ENCODE data around the gene GLT1D1. TPM values are rescaled to one million over a fixed set of nuclear protein-coding genes. Genes with fewer than 3 reads are reported as not detected.

GLT1D1 gene
- total RNA-seq, 1 experiment from 2014 or later = not detected

DNA sequence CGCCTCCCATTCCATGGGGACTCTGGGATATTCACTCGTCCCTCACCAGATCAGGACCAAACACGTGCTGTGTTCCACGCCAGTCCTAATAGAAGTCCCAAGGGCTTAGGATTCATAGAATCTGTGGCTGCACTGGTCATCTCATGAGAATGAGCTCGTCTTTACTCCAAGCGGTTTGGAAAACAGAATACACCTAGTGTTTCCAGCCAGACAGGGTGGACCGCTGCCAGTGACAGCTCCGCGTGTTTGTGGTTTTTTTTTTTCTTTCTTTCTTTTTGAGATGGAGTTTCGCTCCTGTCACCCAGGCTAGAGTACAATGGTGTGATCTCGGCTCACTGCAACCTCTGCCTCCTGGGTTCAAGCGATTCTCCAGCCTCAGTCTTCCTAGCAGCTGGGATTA lies 75.1 kb downstream of the GLT1D1 start:
- Histone ChIP-seq H3K36me3 (ENCODE audit: control insufficient read depth in 1 of 2, insufficient read depth in 2 of 2, low read length in 2 of 2) (no peaks in the 10 kb centered on the region), H3K9me2 (ENCODE audit: insufficient read depth) (no peaks in the 10 kb centered on the region), H3K9ac (ENCODE audit: low read length) (no peak overlapping the region), H4K20me1 (ENCODE audit: insufficient read depth) (no peaks in the 10 kb centered on the region), H2AFZ (ENCODE audit: low read depth, low read length, poor library complexity, severe bottlenecking) (no peak overlapping the region), H3K27ac (ENCODE audit: low read depth, low read length) (no peak overlapping the region), H3K4me3 (replicated peaks in 1 of 2; ENCODE audit: low read depth in 1 of 2, low read length in 2 of 2) (no peak overlapping the region), H3K27me3 (ENCODE audit: insufficient read depth, low read length) (no peaks in the 10 kb centered on the region), H3K9me3 (ENCODE audit: control insufficient read depth in 1 of 2, insufficient read depth in 1 of 2, low read depth in 1 of 2, low read length in 2 of 2) (no peaks in the 10 kb centered on the region; a peak in 1 of 4 replicates), H3K4me1 (ENCODE audit: control insufficient read depth in 1 of 2, insufficient read depth in 2 of 2, low read length in 2 of 2) (no peaks in the 10 kb centered on the region), H3K4me2 (ENCODE audit: low read length) (no peak overlapping the region), H3K79me2 (ENCODE audit: insufficient read depth, low read length) (no peaks in the 10 kb centered on the region)
- TF ChIP-seq YY1 (IDR thresholded peaks at IDR 0.05; ENCODE audit: extremely low read depth, insufficient replicate concordance, low read depth, low read length) (no peak), POLR2A (IDR thresholded peaks at IDR 0.05; ENCODE audit: borderline replicate concordance, extremely low read depth, insufficient read depth, insufficient read length) (no peak), CEBPB (IDR thresholded peaks at IDR 0.05; ENCODE audit: low read depth) (no peak), EZH2phosphoT487 (IDR thresholded peaks at IDR 0.05; ENCODE audit: borderline replicate concordance) (no peak)
- TF ChIP-seq, protein P1, sequence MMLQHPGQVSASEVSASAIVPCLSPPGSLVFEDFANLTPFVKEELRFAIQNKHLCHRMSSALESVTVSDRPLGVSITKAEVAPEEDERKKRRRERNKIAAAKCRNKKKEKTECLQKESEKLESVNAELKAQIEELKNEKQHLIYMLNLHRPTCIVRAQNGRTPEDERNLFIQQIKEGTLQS (IDR thresholded peaks at IDR 0.05) = no peak
- ATAC-seq (no peak), DNase-seq (ENCODE audit: low read depth, low spot score) (no peak)
- POLR2A ChIA-PET = no interaction called here
- RAD21 ChIA-PET (ENCODE audit: low non-redundant PET in 1 of 2, low total read pairs in 2 of 2, uncharacterized antibody in 2 of 2, unreplicated experiment in 2 of 2) = no interaction called here
- CTCF ChIA-PET = no interaction called here
- BruUV-seq (replicated peaks) = no TSS peak
- intact Hi-C loops (cut with micrococcal nuclease) = no loop called here

DNA sequence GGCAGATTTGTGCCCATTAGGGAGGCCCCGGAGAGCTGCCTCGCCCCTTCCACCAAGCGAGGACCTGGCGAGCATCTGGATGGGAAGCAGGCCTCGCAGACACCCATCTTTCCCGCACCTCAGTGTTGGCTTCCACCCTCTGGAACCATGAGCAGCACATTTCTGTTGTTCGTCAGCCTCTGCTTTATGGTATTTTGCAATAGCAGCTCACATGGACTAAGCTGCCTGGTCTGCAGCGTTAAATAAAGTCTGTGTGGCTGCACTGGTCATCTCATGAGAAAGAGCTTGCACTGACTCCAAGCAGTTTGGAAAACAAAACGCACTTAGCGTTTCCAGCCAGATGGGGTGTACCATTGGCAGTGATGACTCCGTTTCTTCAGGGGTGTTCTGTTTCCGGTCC lies 75.8 kb downstream of the GLT1D1 start:
- no peak for TF ChIP-seq POLR2AphosphoS5 (IDR thresholded peaks at IDR 0.05; ENCODE audit: low read depth, low read length)
- TF ChIP-seq, protein P2, sequence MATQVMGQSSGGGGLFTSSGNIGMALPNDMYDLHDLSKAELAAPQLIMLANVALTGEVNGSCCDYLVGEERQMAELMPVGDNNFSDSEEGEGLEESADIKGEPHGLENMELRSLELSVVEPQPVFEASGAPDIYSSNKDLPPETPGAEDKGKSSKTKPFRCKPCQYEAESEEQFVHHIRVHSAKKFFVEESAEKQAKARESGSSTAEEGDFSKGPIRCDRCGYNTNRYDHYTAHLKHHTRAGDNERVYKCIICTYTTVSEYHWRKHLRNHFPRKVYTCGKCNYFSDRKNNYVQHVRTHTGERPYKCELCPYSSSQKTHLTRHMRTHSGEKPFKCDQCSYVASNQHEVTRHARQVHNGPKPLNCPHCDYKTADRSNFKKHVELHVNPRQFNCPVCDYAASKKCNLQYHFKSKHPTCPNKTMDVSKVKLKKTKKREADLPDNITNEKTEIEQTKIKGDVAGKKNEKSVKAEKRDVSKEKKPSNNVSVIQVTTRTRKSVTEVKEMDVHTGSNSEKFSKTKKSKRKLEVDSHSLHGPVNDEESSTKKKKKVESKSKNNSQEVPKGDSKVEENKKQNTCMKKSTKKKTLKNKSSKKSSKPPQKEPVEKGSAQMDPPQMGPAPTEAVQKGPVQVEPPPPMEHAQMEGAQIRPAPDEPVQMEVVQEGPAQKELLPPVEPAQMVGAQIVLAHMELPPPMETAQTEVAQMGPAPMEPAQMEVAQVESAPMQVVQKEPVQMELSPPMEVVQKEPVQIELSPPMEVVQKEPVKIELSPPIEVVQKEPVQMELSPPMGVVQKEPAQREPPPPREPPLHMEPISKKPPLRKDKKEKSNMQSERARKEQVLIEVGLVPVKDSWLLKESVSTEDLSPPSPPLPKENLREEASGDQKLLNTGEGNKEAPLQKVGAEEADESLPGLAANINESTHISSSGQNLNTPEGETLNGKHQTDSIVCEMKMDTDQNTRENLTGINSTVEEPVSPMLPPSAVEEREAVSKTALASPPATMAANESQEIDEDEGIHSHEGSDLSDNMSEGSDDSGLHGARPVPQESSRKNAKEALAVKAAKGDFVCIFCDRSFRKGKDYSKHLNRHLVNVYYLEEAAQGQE (IDR thresholded peaks at IDR 0.05; ENCODE audit: low read depth) = no peak
- TF ChIP-seq, protein P3, sequence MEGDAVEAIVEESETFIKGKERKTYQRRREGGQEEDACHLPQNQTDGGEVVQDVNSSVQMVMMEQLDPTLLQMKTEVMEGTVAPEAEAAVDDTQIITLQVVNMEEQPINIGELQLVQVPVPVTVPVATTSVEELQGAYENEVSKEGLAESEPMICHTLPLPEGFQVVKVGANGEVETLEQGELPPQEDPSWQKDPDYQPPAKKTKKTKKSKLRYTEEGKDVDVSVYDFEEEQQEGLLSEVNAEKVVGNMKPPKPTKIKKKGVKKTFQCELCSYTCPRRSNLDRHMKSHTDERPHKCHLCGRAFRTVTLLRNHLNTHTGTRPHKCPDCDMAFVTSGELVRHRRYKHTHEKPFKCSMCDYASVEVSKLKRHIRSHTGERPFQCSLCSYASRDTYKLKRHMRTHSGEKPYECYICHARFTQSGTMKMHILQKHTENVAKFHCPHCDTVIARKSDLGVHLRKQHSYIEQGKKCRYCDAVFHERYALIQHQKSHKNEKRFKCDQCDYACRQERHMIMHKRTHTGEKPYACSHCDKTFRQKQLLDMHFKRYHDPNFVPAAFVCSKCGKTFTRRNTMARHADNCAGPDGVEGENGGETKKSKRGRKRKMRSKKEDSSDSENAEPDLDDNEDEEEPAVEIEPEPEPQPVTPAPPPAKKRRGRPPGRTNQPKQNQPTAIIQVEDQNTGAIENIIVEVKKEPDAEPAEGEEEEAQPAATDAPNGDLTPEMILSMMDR (IDR thresholded peaks at IDR 0.05 in 2 of 3, conservative IDR thresholded peaks at IDR 0.05 in 1 of 3; ENCODE audit: borderline replicate concordance in 1 of 3, insufficient read depth in 1 of 3, low read depth in 2 of 3, low read length in 2 of 3) = no peak
- no peak for TF ChIP-seq CBX3 (IDR thresholded peaks at IDR 0.05; ENCODE audit: low read depth)
- no peak for TF ChIP-seq YY1 (IDR thresholded peaks at IDR 0.05; ENCODE audit: extremely low read depth, insufficient replicate concordance, low read depth, low read length)
- no peak for TF ChIP-seq ZFX (IDR thresholded peaks at IDR 0.05)
- TF ChIP-seq JUND (IDR thresholded peaks at IDR 0.05) = no peak
- Histone ChIP-seq H3K27ac (ENCODE audit: low read depth, low read length) (no peak overlapping the region), H3K27me3 (ENCODE audit: insufficient read depth, low read length) (no peaks in the 10 kb centered on the region), H3K4me1 (ENCODE audit: control insufficient read depth in 1 of 2, insufficient read depth in 2 of 2, low read length in 2 of 2) (no peaks in the 10 kb centered on the region), H3K79me2 (ENCODE audit: insufficient read depth, low read length) (no peaks in the 10 kb centered on the region), H2AFZ (ENCODE audit: low read depth, low read length, poor library complexity, severe bottlenecking) (no peak overlapping the region), H4K20me1 (ENCODE audit: insufficient read depth) (no peaks in the 10 kb centered on the region), H3K9ac (ENCODE audit: low read length) (no peak overlapping the region), H3K36me3 (ENCODE audit: control insufficient read depth in 1 of 2, insufficient read depth in 2 of 2, low read length in 2 of 2) (no peaks in the 10 kb centered on the region), H3K9me3 (ENCODE audit: control insufficient read depth in 1 of 2, insufficient read depth in 1 of 2, low read depth in 1 of 2, low read length in 2 of 2) (no peaks in the 10 kb centered on the region; a peak in 1 of 4 replicates), H3K4me2 (ENCODE audit: low read length) (no peak overlapping the region), H3K4me3 (replicated peaks in 1 of 2; ENCODE audit: low read depth in 1 of 2, low read length in 2 of 2) (no peak overlapping the region), H3K9me2 (ENCODE audit: insufficient read depth) (no peaks in the 10 kb centered on the region)
- intact Hi-C loops (cut with micrococcal nuclease) = no loop called here
- POLR2A ChIA-PET = no interaction called here
- DNase-seq (ENCODE audit: low read depth, low spot score) (no peak), ATAC-seq (no peak)
- CTCF ChIA-PET = no interaction called here
- RAD21 ChIA-PET (ENCODE audit: low non-redundant PET in 1 of 2, low total read pairs in 2 of 2, uncharacterized antibody in 2 of 2, unreplicated experiment in 2 of 2) = no interaction called here
- no TSS peak for BruUV-seq (replicated peaks)
